Endodermal cell (in vitro differentiated cells): ENCODE measurements around the gene IL11. TPM values are rescaled to one million over a fixed set of nuclear protein-coding genes. Genes with fewer than 3 reads are reported as not detected.
A peak's percentile ranks its signal among the peaks of the same experiment; 100 is the strongest.

ENCODE experiments used
- DNase-seq: peaks from one replicate; pipeline ENCODE4 v3.0.0-alpha.2; 2017
- H3K27ac ChIP-seq: 2 replicates; pipeline ENCODE4 v1.5.1; 2013; ENCODE audit warnings: mild to moderate bottlenecking, low read depth, low read length, moderate library complexity
- H3K27me3 ChIP-seq: 2 replicates; pipeline ENCODE4 v1.6.1; 2013; ENCODE audit warnings: mild to moderate bottlenecking, low read length, moderate library complexity; ENCODE audit not compliant: insufficient read depth, control insufficient read depth, poor library complexity, severe bottlenecking
- H3K36me3 ChIP-seq: 2 replicates; pipeline ENCODE4 v1.7.0; 2013; ENCODE audit warnings: mild to moderate bottlenecking, low read length, moderate library complexity; ENCODE audit not compliant: control insufficient read depth, insufficient read depth
- H3K4me1 ChIP-seq: one replicate; pipeline ENCODE4 v1.7.0; 2013; ENCODE audit warnings: low read length; ENCODE audit not compliant: control insufficient read depth, insufficient read depth
- H3K4me3 ChIP-seq: 2 replicates; pipeline ENCODE4 v1.5.1; 2013; ENCODE audit warnings: mild to moderate bottlenecking, low read length, moderate library complexity
- H3K9ac ChIP-seq: 2 replicates; pipeline ENCODE4 v1.6.1; 2013; ENCODE audit warnings: mild to moderate bottlenecking, low read length, moderate library complexity; ENCODE audit not compliant: poor library complexity, severe bottlenecking; ENCODE audit errors: extremely low read depth
- H3K9me3 ChIP-seq: 2 replicates; pipeline ENCODE4 v1.6.1; 2013; ENCODE audit warnings: mild to moderate bottlenecking, low read length, moderate library complexity; ENCODE audit not compliant: control insufficient read depth
- H3K27ac Mint-ChIP-seq: 2 replicates; pipeline ENCODE4 v1.8.0; 2020; ENCODE audit warnings: mixed read lengths
- H3K27me3 Mint-ChIP-seq: 2 replicates; pipeline ENCODE4 v1.8.0; 2021; ENCODE audit warnings: mild to moderate bottlenecking, mixed read lengths; ENCODE audit not compliant: insufficient read depth
- H3K36me3 Mint-ChIP-seq: 2 replicates; pipeline ENCODE4 v1.8.0; 2020; ENCODE audit warnings: low read depth, mixed read lengths
- H3K4me1 Mint-ChIP-seq: 2 replicates; pipeline ENCODE4 v1.8.0; 2020; ENCODE audit warnings: mixed read lengths
- H3K4me3 Mint-ChIP-seq: 2 replicates; pipeline ENCODE4 v1.8.0; 2020; ENCODE audit warnings: mild to moderate bottlenecking, moderate library complexity, mixed read lengths
- H3K9me3 Mint-ChIP-seq: 2 replicates; pipeline ENCODE4 v1.8.0; 2020; ENCODE audit warnings: mild to moderate bottlenecking, mixed read lengths
- WGBS, 2 experiments: methylation state at CpG; one replicate each; pipeline versions ENCODE4 v1.1.5 to v1.1.7; 2013; ENCODE audit warnings: missing lambda C conversion rate in 2 of 2, mixed read lengths in 1 of 2; ENCODE audit not compliant: insufficient coverage in 1 of 2, insufficient read length in 1 of 2; 5-methylcytosine and 5-hydroxymethylcytosine counted together
- total RNA-seq, 2 donors: library from RNA; stranded (reverse); fragmentation: NEBNext Ultra II Directional in 1 of 2; extraction: Animal tissue kit (Norgen Biotek cat#: 25700) in 1 of 2; gene quantifications; 2 replicates in 1 of 2; 3 replicates in 1 of 2; pipeline ENCODE4 v1.2.1, GENCODE V29; 2021
- TF ChIP-seq, protein P1 (sequence below): fragments of 200-600 bp; sonication (generic); conservative IDR thresholded peaks from 2 replicates; pipeline ENCODE4 v1.5.0; 2021; ENCODE audit warnings: antibody characterized with exemption, mild to moderate bottlenecking

Gene IL11
- total RNA-seq, 2 donors from 2014 or later, result 0.91 to 1.7 TPM

- no peaks in the 10 kb centered on the region for H3K36me3 ChIP-seq
- Mint-ChIP-seq H3K36me3 (no peaks in the 10 kb centered on the region), H3K9me3 (no peaks in the 10 kb centered on the region), H3K4me1 (peaks cover 24% of the 10 kb centered on the region), H3K27me3 (peaks cover 4% of the 10 kb centered on the region), H3K27ac (no peak overlapping the region), H3K4me3 (no peak overlapping the region)
- no peak overlapping the region for H3K9ac ChIP-seq
- TF ChIP-seq, protein P1, sequence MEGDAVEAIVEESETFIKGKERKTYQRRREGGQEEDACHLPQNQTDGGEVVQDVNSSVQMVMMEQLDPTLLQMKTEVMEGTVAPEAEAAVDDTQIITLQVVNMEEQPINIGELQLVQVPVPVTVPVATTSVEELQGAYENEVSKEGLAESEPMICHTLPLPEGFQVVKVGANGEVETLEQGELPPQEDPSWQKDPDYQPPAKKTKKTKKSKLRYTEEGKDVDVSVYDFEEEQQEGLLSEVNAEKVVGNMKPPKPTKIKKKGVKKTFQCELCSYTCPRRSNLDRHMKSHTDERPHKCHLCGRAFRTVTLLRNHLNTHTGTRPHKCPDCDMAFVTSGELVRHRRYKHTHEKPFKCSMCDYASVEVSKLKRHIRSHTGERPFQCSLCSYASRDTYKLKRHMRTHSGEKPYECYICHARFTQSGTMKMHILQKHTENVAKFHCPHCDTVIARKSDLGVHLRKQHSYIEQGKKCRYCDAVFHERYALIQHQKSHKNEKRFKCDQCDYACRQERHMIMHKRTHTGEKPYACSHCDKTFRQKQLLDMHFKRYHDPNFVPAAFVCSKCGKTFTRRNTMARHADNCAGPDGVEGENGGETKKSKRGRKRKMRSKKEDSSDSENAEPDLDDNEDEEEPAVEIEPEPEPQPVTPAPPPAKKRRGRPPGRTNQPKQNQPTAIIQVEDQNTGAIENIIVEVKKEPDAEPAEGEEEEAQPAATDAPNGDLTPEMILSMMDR, result no peak
- peaks cover 8% of the 10 kb centered on the region for H3K4me1 ChIP-seq
- peak; percentile 38 for DNase-seq
- H3K27me3 ChIP-seq, result no peaks in the 10 kb centered on the region
- no peak overlapping the region for H3K27ac ChIP-seq
- WGBS, 2 experiments, result 87 to 96% methylated on average over 3 to 6 of the region's 6 CpGs
- no peak overlapping the region for H3K4me3 ChIP-seq
- H3K9me3 ChIP-seq, result no peaks in the 10 kb centered on the region
These were observed 45.6 kb downstream of the IL11 start for GRCh38 chr19:55324662-55325061.

GRCh38 chr19:55322204-55322885 lies 47.9 kb downstream of the IL11 start:
- no peak overlapping the region for H3K27ac ChIP-seq
- peak overlapping the region; percentile 27 for H3K27ac Mint-ChIP-seq
- peaks cover 8% of the 10 kb centered on the region for H3K4me1 ChIP-seq
- H3K9me3 Mint-ChIP-seq, result no peaks in the 10 kb centered on the region
- no peaks in the 10 kb centered on the region for H3K36me3 Mint-ChIP-seq
- H3K27me3 Mint-ChIP-seq, result no peaks in the 10 kb centered on the region
- H3K9me3 ChIP-seq, result no peaks in the 10 kb centered on the region
- H3K27me3 ChIP-seq, result no peaks in the 10 kb centered on the region
- H3K9ac ChIP-seq, result no peak overlapping the region
- WGBS, 2 experiments, result 79 to 90% methylated on average over 9 to 12 of the region's 12 CpGs
- TF ChIP-seq, protein P1, result no peak
- peak; percentile 64 for DNase-seq
- H3K36me3 ChIP-seq, result no peaks in the 10 kb centered on the region
- H3K4me3 ChIP-seq, result no peak overlapping the region
- no peak overlapping the region for H3K4me3 Mint-ChIP-seq
- H3K4me1 Mint-ChIP-seq, result peaks cover 24% of the 10 kb centered on the region

GRCh38 chr19:55321466-55322137 lies 48.7 kb downstream of the IL11 start:
- DNase-seq, result no peak
- Mint-ChIP-seq H3K9me3 (no peaks in the 10 kb centered on the region), H3K4me3 (no peak overlapping the region), H3K27me3 (no peaks in the 10 kb centered on the region), H3K4me1 (peaks cover 24% of the 10 kb centered on the region), H3K36me3 (no peaks in the 10 kb centered on the region), H3K27ac (peak overlapping the region; percentile 27)
- Histone ChIP-seq H3K4me3 (no peak overlapping the region), H3K27ac (no peak overlapping the region), H3K9ac (no peak overlapping the region), H3K27me3 (no peaks in the 10 kb centered on the region), H3K4me1 (peaks cover 8% of the 10 kb centered on the region), H3K9me3 (no peaks in the 10 kb centered on the region), H3K36me3 (no peaks in the 10 kb centered on the region)
- 88 to 91% methylated on average over 4 to 8 of the region's 9 CpGs for WGBS, 2 experiments
- TF ChIP-seq, protein P1, result no peak
